T-cell (primary cell): ENCODE results near the gene ITPR2. TPM values are rescaled to one million over a fixed set of nuclear protein-coding genes. Genes with fewer than 3 reads are reported as not detected.

ENCODE experiments used
- ATAC-seq, 4 experiments: fragments of 200-7000 bp in 3 of 4; fragments of 150-1000 bp in 1 of 4; cut with Tn5 transposase; replicated peaks in 1 of 4; 1 replicate in 3 of 4; 2 replicates in 1 of 4; pipeline ENCODE4 v1.10.0; 2021; ENCODE audit warnings: moderate library complexity in 3 of 4, mild to moderate bottlenecking in 2 of 4, moderate number of reproducible peaks in 1 of 4
- CTCF ChIA-PET, 2 donors: fragments of 300-600 bp; sonication (Branson Sonifier 250); formaldehyde crosslinking; loops; one replicate each; lab custom pipeline; 2022; ENCODE audit warnings: antibody characterized with exemption in 2 of 2; lab: Charles Lee
- POLR2A ChIA-PET, 2 donors: fragments of 300-600 bp; sonication (Branson Sonifier 250); formaldehyde crosslinking; loops; one replicate each; lab custom pipeline; 2022; ENCODE audit warnings: antibody characterized with exemption in 2 of 2; lab: Charles Lee
- DNase-seq, 35 experiments: peaks; one replicate each; pipeline versions ENCODE4 v3.0.0 to v3.0.0-alpha.2; 2013 to 2023
- H3K27ac ChIP-seq: one replicate; pipeline ENCODE4 v1.5.1; 2013; ENCODE audit warnings: low read length
- H3K27me3 ChIP-seq, 2 experiments: replicated peaks in 1 of 2; 1 replicate in 1 of 2; 2 replicates in 1 of 2; pipeline versions ENCODE4 v1.6.1 to v1.7.0; 2013; ENCODE audit warnings: low read length in 1 of 2, mixed read lengths in 1 of 2; ENCODE audit not compliant: control insufficient read depth in 2 of 2, insufficient read depth in 2 of 2; ENCODE audit errors: extremely low read depth in 1 of 2
- H3K36me3 ChIP-seq, 2 donors: 1 replicate in 1 of 2; 2 replicates in 1 of 2; pipeline versions ENCODE4 v1.6.1 to v1.7.0; 2013; ENCODE audit warnings: low read length in 1 of 2; ENCODE audit not compliant: control insufficient read depth in 2 of 2, insufficient read depth in 1 of 2; ENCODE audit errors: extremely low read depth in 1 of 2
- H3K4me1 ChIP-seq, 2 experiments: 1 replicate in 1 of 2; 2 replicates in 1 of 2; pipeline versions ENCODE4 v1.6.1 to v1.7.0; 2013; ENCODE audit warnings: low read length in 2 of 2, mixed read lengths in 1 of 2; ENCODE audit not compliant: insufficient read depth in 2 of 2, control insufficient read depth in 1 of 2; ENCODE audit errors: extremely low read depth in 1 of 2
- H3K4me3 ChIP-seq, 2 donors: 1 replicate in 1 of 2; 2 replicates in 1 of 2; pipeline versions ENCODE4 v1.5.1 to v1.7.0; 2013; ENCODE audit warnings: mild to moderate bottlenecking in 2 of 2, low read length in 1 of 2, moderate library complexity in 1 of 2; ENCODE audit not compliant: control insufficient read depth in 1 of 2; ENCODE audit errors: extremely low read depth in 1 of 2
- H3K9me3 ChIP-seq: 2 replicates; pipeline ENCODE4 v1.7.0; 2013
- H3K27ac Mint-ChIP-seq, 2 donors: one replicate each; pipeline ENCODE4 v1.8.0; 2020 to 2021; ENCODE audit warnings: mild to moderate bottlenecking in 2 of 2, mixed read lengths in 2 of 2
- H3K27me3 Mint-ChIP-seq, 2 donors: one replicate each; pipeline ENCODE4 v1.8.0; 2021 to 2022; ENCODE audit warnings: mixed read lengths in 2 of 2
- H3K36me3 Mint-ChIP-seq: one replicate; pipeline ENCODE4 v1.8.0; 2021; ENCODE audit warnings: mixed read lengths
- H3K4me1 Mint-ChIP-seq, 3 donors: one replicate each; pipeline ENCODE4 v1.8.0; 2020 to 2022; ENCODE audit warnings: mixed read lengths in 3 of 3, mild to moderate bottlenecking in 1 of 3
- H3K4me3 Mint-ChIP-seq, 3 donors: one replicate each; pipeline ENCODE4 v1.8.0; 2020 to 2022; ENCODE audit warnings: mild to moderate bottlenecking in 3 of 3, mixed read lengths in 3 of 3, moderate library complexity in 3 of 3
- H3K9me3 Mint-ChIP-seq, 3 donors: one replicate each; pipeline ENCODE4 v1.8.0; 2020 to 2022; ENCODE audit warnings: mixed read lengths in 3 of 3
- WGBS: methylation state at CpG from one replicate; pipeline ENCODE4 v1.1.5; 2013; ENCODE audit warnings: missing lambda C conversion rate; ENCODE audit not compliant: insufficient coverage; 5-methylcytosine and 5-hydroxymethylcytosine counted together
- total RNA-seq, 35 experiments: library from RNA in 6 of 35; stranded (reverse) in 6 of 35; fragments of 120-200 nt in 1 of 35; gene quantifications; one replicate each; pipeline versions ENCODE4 v1.2.1 to v1.2.4 and lab custom pipeline; 2013 to 2026

ITPR2 gene
- total RNA-seq, 5 donors from 2014 or later (not counting 1 experiment from before 2014, with no cell fraction given), result 38.8 to 52.5 (median 44.5) TPM

DNA sequence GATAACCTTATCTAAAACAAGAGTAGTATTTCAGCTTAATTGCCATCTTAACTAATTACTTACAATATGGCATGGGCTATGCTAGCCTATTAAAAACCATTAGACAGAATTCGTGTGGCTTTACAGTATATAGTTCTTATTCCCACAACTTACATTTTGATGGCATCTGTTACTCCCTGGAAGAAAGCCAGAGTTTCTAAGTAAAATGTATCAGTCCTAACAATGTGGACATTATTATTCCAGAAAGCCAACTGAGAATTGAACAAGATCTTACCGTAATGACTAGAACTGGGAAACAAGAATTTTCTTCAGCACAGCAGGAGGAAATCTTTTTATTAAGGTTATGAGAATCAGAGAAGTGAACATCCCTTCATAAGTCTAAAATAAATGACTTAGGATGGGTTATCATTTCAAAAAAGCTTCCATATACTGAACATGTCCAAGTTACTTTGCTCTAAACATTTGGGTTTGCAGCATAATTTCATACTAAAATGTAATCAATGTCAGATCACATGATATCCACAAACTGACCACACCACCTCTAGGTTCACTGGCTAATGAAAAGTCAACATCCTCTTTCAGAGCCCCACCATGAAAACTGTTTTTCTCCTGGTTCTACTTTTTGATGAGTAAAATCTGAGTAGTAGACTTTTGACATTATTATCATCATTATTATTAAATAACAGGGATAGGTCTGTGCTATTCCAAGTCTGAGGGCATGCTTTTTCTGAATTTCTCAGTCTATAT lies 457.9 kb downstream of the ITPR2 start:
- DNase-seq (no peak), ATAC-seq (no peak)
- H3K4me1 Mint-ChIP-seq, result no peaks in the 10 kb centered on the region
- no peaks in the 10 kb centered on the region for H3K9me3 Mint-ChIP-seq
- POLR2A ChIA-PET, result no interaction called here
- no peak overlapping the region for H3K27ac Mint-ChIP-seq
- H3K27me3 Mint-ChIP-seq, result no peaks in the 10 kb centered on the region
- WGBS, result no CpG with 5 or more reads among the region's 2 CpGs
- Histone ChIP-seq H3K4me3 (no peak overlapping the region), H3K9me3 (no peaks in the 10 kb centered on the region), H3K27ac (no peak overlapping the region), H3K36me3 (no peaks in the 10 kb centered on the region), H3K27me3 (no peaks in the 10 kb centered on the region), H3K4me1 (no peaks in the 10 kb centered on the region)
- peaks cover 62% of the 10 kb centered on the region for H3K36me3 Mint-ChIP-seq
- no peak overlapping the region for H3K4me3 Mint-ChIP-seq
- CTCF ChIA-PET, result no interaction called here

DNA sequence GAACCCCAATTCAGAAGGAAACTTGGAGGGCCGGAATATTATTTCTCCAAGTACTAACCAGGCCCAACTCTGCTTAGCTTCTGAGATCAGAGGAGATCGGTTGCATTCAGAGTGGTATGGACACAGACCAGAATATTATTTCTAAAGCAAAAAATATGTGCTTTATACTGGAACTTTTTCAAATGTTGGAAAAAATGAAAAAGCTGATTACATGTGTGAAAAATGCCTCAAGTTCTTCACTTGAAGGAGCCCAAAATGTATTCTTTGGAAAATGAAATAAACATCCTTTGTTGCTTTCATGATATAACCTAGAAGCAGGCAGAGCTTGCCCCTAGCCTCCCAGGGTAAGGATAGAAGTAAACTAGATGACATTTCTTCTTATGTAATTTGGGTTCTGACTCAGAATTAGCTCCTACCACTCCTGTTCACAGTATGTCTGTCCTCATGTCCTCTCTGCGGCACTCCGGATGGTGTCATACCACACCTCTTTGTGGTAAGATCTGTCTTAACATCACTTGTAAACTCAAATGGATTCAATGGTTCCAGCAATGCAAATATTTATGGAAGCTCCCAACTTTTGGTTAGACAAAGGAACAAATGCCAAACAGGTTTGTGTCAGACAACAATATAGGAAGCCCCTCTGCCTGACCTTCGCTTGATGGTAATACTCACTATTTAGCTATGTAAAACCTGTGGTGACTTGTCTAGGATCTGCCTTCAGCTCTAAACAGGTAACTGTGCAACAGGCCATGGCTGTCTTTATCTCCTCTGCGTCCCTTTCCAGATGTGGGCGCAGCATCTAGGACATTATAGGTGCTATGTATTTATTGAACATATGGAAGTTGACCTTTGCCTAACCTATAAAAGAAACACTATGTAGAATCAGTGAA lies 459.1 kb downstream of the ITPR2 start:
- ATAC-seq (no peak), DNase-seq (no peak)
- Mint-ChIP-seq H3K27me3 (no peaks in the 10 kb centered on the region), H3K36me3 (peaks cover 60% of the 10 kb centered on the region), H3K4me1 (no peaks in the 10 kb centered on the region), H3K9me3 (no peaks in the 10 kb centered on the region), H3K27ac (no peak overlapping the region), H3K4me3 (no peak overlapping the region)
- H3K9me3 ChIP-seq, result no peaks in the 10 kb centered on the region
- CTCF ChIA-PET, result no interaction called here
- H3K27me3 ChIP-seq, result no peaks in the 10 kb centered on the region
- no peak overlapping the region for H3K27ac ChIP-seq
- H3K36me3 ChIP-seq, result no peaks in the 10 kb centered on the region
- POLR2A ChIA-PET, result no interaction called here
- WGBS, result 100% methylated on average over 1 of the region's 7 CpGs
- no peaks in the 10 kb centered on the region for H3K4me1 ChIP-seq
- H3K4me3 ChIP-seq, result no peak overlapping the region

DNA sequence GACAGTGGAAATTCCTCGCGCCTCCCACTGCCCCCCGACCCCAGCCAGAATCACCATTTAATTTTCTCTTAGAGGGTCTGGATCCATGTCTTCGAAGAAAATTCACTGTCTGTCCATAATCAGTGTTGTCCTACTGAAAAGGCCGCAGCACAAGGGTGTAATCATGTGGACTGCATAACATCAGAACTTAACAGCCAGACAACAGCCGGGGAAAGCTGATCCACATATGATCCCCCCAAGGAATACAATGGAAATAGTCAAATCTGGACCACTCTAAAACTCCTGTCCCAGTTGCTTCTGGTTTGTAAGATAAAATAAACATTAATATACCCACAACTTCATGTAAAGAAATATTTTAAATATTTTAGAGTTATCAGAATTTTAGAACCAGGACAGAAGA lies 460.1 kb downstream of the ITPR2 start:
- Mint-ChIP-seq H3K4me3 (no peak overlapping the region), H3K4me1 (no peaks in the 10 kb centered on the region), H3K27ac (no peak overlapping the region), H3K36me3 (peaks cover 59% of the 10 kb centered on the region), H3K9me3 (no peaks in the 10 kb centered on the region), H3K27me3 (no peaks in the 10 kb centered on the region)
- no peaks in the 10 kb centered on the region for H3K27me3 ChIP-seq
- H3K9me3 ChIP-seq, result no peaks in the 10 kb centered on the region
- no peaks in the 10 kb centered on the region for H3K4me1 ChIP-seq
- no peak for ATAC-seq
- H3K4me3 ChIP-seq, result no peak overlapping the region
- no peak overlapping the region for H3K27ac ChIP-seq
- ChIA-PET CTCF (no interaction called here), POLR2A (no interaction called here)
- no peak for DNase-seq
- WGBS, result 100% methylated on average over 3 of the region's 6 CpGs
- H3K36me3 ChIP-seq, result no peaks in the 10 kb centered on the region

DNA sequence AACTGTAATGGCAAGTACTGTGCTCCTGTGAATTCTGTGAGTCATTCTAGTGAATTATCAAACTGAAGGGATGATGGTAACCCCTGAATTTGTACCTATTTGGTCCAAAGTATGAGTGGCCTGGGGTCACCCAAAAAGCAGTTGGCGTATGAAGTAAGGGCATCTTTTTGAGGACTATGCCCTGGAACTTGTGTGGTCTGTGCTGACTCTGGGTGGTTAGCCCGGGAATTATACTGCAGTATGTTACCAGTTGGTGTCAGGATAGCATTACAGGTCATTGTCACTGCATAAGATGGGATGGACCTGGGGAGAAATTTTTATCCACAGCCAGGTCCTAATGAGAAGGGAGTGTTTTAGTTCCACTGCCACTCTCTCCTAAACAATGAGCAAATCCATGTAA lies 462.9 kb downstream of the ITPR2 start:
- Mint-ChIP-seq H3K36me3 (peaks cover 60% of the 10 kb centered on the region), H3K27me3 (no peaks in the 10 kb centered on the region), H3K27ac (no peak overlapping the region), H3K4me1 (no peaks in the 10 kb centered on the region), H3K4me3 (no peak overlapping the region), H3K9me3 (no peaks in the 10 kb centered on the region)
- Histone ChIP-seq H3K9me3 (no peaks in the 10 kb centered on the region), H3K27ac (no peak overlapping the region), H3K4me1 (no peaks in the 10 kb centered on the region), H3K36me3 (no peaks in the 10 kb centered on the region), H3K27me3 (no peaks in the 10 kb centered on the region), H3K4me3 (no peak overlapping the region)
- ATAC-seq (no peak), DNase-seq (no peak)
- ChIA-PET POLR2A (no interaction called here), CTCF (no interaction called here)
- 100% methylated on average over 1 of the region's 2 CpGs for WGBS

DNA sequence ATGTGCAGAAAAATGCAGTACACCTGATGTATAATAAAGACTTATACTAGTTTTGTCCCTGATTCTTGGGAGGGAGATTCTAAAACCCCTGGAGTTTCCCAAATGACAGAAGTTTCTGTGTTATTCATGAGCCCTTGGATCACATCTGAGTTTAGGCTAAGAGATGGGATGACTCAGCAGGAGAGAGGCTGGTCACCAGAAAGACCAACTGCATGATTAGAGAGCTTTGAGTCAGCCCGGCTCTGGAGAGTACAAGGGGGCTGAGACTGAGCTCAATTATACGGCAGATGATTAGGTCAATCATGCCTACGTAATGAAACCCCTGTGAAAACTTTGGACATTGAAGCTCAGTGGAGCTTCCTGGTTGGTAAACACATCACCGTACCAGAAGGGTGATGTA lies 463.4 kb downstream of the ITPR2 start:
- no peaks in the 10 kb centered on the region for H3K27me3 Mint-ChIP-seq
- no peak for DNase-seq
- H3K36me3 Mint-ChIP-seq, result peaks cover 62% of the 10 kb centered on the region
- H3K27ac Mint-ChIP-seq, result no peak overlapping the region
- no peaks in the 10 kb centered on the region for H3K9me3 Mint-ChIP-seq
- ChIA-PET POLR2A (no interaction called here), CTCF (no interaction called here)
- no peaks in the 10 kb centered on the region for H3K36me3 ChIP-seq
- ATAC-seq, result no peak
- no peaks in the 10 kb centered on the region for H3K9me3 ChIP-seq
- H3K4me3 ChIP-seq, result no peak overlapping the region
- H3K4me1 ChIP-seq, result no peaks in the 10 kb centered on the region
- no peak overlapping the region for H3K4me3 Mint-ChIP-seq
- WGBS, result 100% methylated on average over 3 of the region's 4 CpGs
- H3K4me1 Mint-ChIP-seq, result no peaks in the 10 kb centered on the region
- H3K27me3 ChIP-seq, result no peaks in the 10 kb centered on the region
- no peak overlapping the region for H3K27ac ChIP-seq

DNA sequence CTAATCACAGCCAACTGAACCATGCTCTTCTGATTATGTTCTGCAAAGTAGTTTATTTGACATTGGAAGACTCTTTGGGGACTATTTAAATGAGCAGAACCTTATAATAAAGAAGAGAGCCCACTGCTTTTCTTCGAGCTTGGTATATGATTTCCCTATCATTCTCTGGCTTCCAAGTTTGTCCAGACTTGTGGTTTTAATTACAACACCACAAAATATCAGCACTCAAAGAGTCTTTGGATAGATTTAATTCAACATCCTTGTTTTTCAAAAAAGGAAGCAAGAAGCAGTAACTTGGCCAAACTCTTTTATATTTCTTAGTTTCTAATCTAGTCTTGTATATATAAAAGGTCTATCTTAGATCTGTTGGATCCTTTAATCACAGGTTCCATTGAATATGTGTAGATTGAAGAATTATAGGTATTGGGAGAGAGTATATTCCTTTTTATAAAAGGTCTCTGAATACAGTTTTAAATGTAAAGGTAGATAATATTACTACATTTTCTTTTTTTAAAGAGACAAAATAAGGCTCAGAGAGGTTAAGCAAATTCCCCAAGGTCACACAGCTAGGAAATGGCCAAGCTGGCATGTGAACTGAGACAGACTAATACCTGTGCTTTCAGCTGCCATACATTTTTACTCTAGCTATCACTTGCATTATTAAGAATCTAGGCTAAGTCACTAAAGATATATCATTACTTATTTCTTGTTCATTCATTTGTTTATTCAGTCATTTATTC lies 464.8 kb downstream of the ITPR2 start:
- no peaks in the 10 kb centered on the region for H3K4me1 Mint-ChIP-seq
- Histone ChIP-seq H3K36me3 (no peaks in the 10 kb centered on the region), H3K4me1 (no peaks in the 10 kb centered on the region), H3K27ac (no peak overlapping the region), H3K9me3 (no peaks in the 10 kb centered on the region), H3K4me3 (no peak overlapping the region), H3K27me3 (no peaks in the 10 kb centered on the region)
- no CpG with 5 or more reads among the region's 1 CpG for WGBS
- H3K27ac Mint-ChIP-seq, result no peak overlapping the region
- POLR2A ChIA-PET, result no interaction called here
- no peaks in the 10 kb centered on the region for H3K27me3 Mint-ChIP-seq
- CTCF ChIA-PET, result no interaction called here
- peaks cover 61% of the 10 kb centered on the region for H3K36me3 Mint-ChIP-seq
- no peaks in the 10 kb centered on the region for H3K9me3 Mint-ChIP-seq
- H3K4me3 Mint-ChIP-seq, result no peak overlapping the region
- DNase-seq (no peak), ATAC-seq (no peak)
